ENCODE measurements around the gene TARS3. TPM values are rescaled to one million over a fixed set of nuclear protein-coding genes. Genes with fewer than 3 reads are reported as not detected.

TARS3 gene
- polyA plus RNA-seq, 1 donor from 2014 or later: 13.3 TPM

DNA sequence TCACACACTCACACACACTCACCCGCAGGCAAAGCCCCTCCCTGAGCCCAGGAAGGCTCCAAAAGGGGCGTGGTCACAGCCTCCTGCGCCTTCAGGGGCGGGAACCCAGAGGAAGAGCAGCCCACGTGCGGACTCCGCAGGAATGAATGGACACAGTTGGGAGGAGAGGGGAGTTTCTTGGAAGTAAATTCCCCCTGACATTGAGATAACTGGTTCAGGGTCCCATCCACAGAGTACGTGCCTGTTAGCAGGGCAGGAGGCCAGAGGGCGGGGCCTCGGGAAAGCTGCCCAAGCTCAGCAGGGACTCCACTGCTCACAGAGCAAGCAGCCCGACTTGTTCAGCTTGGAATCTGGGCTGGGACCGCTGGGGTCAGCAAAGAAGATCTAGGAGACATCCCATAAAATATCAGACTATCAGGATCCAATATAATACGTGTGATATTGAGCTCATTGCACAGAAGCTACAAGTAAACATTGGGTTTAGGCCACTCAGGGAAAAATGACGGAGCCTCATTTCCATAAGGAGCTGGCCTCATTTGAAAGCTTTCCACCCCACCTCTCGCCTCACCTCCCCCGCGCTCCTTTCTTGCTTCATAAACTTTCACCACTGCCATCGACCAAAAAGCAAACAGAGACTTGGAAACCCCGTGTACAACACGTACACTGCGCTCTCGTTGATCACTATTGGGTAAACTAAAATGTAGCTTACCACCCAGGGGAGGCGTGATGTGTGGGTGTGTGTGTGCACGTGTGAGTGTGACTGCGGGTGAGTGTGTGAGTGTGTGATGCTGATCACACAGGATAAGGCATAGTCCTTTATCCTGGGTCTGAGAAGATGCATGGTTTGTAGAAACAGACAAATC, 108.1 kb downstream of the TARS3 start:
- H3K4me3 Mint-ChIP-seq: no peak overlapping the region
- peaks cover 0 to 5% (median 5%) of the 10 kb centered on the region in 3 donors for H3K4me1 Mint-ChIP-seq
- H3K36me3 Mint-ChIP-seq: peaks cover 8% of the 10 kb centered on the region
- no peaks in the 10 kb centered on the region for H3K9me3 Mint-ChIP-seq
- H3K27ac Mint-ChIP-seq: no peak overlapping the region
- H3K27me3 Mint-ChIP-seq: no peaks in the 10 kb centered on the region

DNA sequence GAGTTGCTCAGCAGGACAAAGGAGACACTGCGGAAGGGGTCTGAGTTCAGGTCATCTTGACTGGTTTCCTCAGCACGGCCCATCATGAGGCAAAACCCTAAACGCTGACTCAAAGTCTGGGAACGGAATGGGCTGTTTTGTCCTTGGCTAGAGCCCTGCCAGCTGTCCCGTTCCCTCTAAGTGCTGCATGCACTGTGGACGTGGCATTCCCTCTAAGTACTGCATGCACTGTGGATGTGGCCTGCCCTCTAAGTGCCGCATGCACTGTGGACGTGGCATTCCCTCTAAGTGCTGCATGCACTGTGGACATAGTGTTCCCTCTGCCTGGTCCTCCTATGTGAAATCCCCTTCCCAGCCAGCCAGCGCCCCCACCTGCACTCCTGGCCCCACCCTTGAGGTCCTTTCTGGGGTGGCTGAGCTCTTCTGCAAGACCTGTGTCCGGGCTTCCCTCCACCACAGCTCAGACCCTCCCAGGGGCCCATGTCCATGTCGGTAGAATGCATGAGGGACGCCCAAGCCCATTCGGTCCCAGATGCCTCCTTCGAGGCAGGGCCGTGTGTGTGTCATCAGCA, 108.8 kb downstream of the TARS3 start:
- no peak overlapping the region for H3K4me3 Mint-ChIP-seq
- no peaks in the 10 kb centered on the region for H3K27me3 Mint-ChIP-seq

DNA sequence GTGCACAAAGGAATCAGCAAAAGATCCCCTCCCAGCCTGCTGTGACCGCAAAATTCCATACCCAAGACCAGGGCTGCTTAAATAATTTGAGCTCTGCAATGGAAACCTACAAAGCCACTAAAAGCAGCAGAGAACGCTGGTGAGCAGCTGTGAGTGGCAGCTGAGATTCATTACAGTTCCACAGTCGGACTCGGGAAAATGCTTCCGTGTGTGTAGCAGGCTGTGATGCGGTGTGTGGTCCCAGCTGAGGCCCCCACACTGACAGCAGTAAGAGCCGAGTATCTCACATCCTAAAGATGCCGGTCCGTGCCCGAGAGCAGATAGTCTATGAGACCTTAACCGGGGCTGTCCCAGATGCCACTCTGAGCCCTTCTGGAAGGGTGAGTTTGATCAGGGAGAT, 109.5 kb downstream of the TARS3 start:
- Mint-ChIP-seq H3K27ac (no peak overlapping the region), H3K36me3 (peaks cover 2% of the 10 kb centered on the region), H3K4me3 (no peak overlapping the region), H3K27me3 (no peaks in the 10 kb centered on the region), H3K4me1 (peaks cover 0 to 5% (median 0%) of the 10 kb centered on the region in 3 donors), H3K9me3 (no peaks in the 10 kb centered on the region)

More for the DNA sequence above, 108.8 kb downstream of the TARS3 start:
- Mint-ChIP-seq H3K4me1 (peaks cover 0 to 5% (median 3%) of the 10 kb centered on the region in 3 donors), H3K36me3 (peaks cover 6% of the 10 kb centered on the region), H3K9me3 (no peaks in the 10 kb centered on the region), H3K27ac (no peak overlapping the region)

DNA sequence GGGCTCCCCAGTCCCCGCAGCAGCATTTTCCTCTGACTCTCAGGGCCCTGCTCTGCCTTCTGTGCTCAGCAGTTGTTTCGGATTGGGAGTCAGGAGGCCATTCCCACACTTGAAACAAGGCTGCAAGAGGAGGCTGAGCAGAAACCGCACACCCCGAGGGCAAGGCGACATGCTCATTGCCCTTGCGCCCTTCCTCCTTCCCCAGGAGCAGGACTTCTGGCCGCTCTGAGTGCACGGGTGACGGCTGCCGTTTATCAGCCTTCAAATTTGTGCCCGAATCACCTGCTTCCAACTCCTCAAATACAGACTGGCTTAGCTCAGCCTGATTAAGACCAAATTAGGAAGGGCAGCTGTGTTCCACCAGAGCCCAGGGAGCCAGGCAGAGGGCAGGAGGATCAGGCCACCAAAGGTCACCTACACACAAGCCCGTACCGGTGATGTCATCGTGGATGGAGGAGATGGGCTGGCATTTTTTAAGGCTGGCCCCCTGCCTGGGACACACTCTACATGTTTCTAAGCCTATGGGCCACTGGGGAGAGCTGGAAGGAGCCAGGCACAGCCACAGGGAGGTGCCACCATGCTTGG, 110.2 kb downstream of the TARS3 start:
- H3K4me1 Mint-ChIP-seq: peaks cover 0 to 5% (median 0%) of the 10 kb centered on the region in 3 donors
- H3K27ac Mint-ChIP-seq: no peak overlapping the region
- H3K36me3 Mint-ChIP-seq: peaks cover 2% of the 10 kb centered on the region
- H3K9me3 Mint-ChIP-seq: no peaks in the 10 kb centered on the region
- H3K27me3 Mint-ChIP-seq: no peaks in the 10 kb centered on the region
- H3K4me3 Mint-ChIP-seq: no peak overlapping the region

DNA sequence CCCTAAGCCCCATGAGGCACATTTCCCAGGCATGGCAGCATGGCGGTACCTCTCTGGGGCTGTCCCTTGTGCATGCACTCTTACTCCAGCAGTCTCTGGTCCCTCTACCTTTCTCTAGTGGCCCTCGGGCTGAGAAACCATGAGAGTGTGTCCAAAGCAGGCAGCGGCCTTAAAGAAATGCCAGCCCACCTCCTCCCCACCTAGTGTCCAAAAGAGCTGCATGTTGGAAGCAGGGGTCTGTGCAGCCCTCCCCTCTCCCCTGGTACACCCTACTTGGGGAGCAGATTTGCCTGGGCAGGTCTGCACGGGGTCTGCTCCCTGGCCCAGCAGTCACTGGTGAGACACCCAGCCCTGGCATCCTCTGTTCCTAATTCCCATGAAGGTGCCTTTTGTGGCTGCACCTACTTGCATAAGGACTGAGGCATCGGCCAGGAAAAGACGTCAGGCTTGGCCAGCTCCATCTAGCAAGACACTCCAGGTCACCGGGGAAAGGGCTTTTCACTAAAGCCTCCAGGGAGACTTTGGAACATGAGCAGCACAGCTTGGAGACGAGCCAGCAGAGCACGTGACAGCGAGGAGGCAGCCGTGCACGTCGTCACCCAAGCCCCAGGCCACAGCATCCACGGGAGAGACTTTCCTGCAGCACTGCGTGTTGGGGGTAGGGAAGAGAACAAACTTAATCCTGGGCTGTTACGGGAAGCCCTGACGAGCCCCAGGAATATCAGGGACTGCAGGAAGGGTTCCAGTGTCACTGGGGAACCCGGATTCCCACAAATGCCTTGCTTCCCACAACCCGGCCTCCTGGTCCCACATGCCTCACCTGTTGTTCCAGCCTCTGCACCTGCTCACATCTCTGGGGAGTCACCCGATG, 110.9 kb downstream of the TARS3 start:
- Mint-ChIP-seq H3K9me3 (no peaks in the 10 kb centered on the region), H3K4me3 (no peak overlapping the region), H3K27ac (no peak overlapping the region), H3K4me1 (peaks cover 0 to 5% (median 0%) of the 10 kb centered on the region in 3 donors), H3K36me3 (peaks cover 4% of the 10 kb centered on the region), H3K27me3 (no peaks in the 10 kb centered on the region)

DNA sequence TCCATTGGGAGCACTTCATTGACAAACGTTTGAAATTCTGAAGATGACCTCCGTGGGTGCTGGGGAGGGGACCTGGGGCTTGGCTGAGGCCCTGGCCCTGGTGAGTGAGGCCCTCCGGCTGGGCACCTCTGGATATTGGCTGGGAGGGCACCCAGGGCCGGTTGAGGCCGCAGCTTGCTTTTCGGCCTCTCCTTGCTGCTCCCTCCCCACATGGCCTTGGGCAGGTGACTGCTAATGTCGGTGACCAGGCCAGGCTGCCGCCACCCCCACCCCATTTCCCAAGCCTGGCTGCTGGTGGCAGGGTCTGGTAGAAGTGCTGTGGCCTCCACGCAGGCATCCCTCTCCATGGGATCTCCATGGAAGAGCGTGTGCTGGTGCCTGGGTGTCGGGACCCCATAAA, 111.6 kb downstream of the TARS3 start:
- H3K4me1 Mint-ChIP-seq: peaks cover 0 to 5% (median 0%) of the 10 kb centered on the region in 3 donors

DNA sequence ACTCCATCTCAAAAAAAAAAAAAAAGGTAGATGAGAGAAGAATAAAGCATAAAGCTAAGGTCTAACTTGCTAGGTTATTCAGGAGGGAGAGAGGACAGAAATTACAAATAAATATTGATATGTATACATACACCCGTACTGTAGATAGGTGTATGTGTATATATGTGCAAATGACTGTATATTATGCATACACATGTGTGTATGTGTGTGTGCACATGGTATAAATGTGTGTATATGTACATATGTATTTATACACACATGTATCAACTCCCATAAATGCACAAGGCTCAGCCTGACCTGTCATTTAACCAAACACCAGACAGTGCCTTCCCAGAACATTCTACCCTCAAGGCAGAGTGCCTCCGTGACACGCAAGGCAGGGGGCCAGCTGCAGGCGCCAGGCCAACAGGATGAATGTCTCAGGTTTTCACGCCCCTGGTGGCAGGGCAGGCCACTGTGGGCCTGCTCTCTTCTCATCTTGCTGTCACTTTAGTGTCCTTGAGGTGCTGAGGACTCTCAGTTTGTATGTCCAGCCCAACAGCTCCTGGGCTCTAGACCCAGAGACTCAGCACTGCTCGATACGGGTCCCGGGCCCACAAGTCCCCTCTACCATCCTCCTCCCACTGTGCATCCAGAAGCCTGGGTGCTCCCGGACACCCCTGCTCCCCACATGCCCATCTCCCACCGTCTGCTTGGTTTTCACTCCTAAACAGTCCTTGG, 112.5 kb downstream of the TARS3 start:
- Mint-ChIP-seq H3K4me3 (no peak overlapping the region), H3K27me3 (no peaks in the 10 kb centered on the region)

More for the DNA sequence above, 111.6 kb downstream of the TARS3 start:
- Mint-ChIP-seq H3K27me3 (no peaks in the 10 kb centered on the region), H3K36me3 (peaks cover 2% of the 10 kb centered on the region), H3K27ac (no peak overlapping the region), H3K9me3 (no peaks in the 10 kb centered on the region), H3K4me3 (no peak overlapping the region)

DNA sequence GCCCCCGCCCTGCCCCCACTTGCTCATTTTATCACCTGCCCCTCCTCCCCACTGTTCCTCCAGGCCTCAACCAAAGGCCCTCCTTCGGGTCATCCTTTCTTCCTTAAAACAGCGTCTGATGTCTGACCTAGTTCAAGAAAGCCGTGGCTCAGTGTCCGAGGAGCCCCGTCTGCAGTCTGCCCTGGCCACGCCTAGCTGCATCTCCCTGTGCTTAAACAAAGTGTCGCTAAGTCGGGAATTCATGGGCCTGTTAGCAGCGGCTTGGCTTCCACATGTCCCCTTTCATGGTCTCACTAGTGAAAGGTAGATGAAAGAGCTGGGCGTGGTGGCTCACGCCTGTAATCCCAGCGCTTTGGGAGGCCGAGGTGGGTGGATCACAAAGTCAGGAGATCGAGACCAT, 113.3 kb downstream of the TARS3 start:
- H3K27me3 Mint-ChIP-seq: no peaks in the 10 kb centered on the region
- H3K9me3 Mint-ChIP-seq: no peaks in the 10 kb centered on the region
- H3K27ac Mint-ChIP-seq: no peak overlapping the region
- H3K36me3 Mint-ChIP-seq: peaks cover 2% of the 10 kb centered on the region
- no peak overlapping the region for H3K4me3 Mint-ChIP-seq
- no peaks in the 10 kb centered on the region for H3K4me1 Mint-ChIP-seq

More for the DNA sequence above, 112.5 kb downstream of the TARS3 start:
- Mint-ChIP-seq H3K9me3 (no peaks in the 10 kb centered on the region), H3K36me3 (peaks cover 2% of the 10 kb centered on the region), H3K4me1 (peaks cover 0 to 2% (median 0%) of the 10 kb centered on the region in 3 donors), H3K27ac (no peak overlapping the region)

DNA sequence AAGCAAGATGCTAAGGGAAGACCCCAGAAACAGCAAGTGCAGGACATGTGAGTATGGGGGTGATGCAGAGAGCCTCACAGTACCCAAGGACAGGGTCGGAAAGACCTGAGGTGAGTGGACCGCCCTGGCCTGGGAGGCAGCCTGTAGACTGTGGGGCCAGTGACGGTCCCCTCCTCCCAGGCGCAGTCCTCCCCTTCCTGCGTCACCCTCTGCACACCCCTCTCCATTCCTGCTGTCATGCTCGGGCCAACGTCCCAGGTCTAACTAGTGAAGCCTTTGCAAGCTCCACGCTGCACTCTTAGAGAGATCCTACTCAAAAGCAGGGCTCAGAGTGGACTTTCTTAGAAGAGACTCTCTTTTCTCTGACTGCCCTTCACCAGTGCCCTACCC, 113.7 kb downstream of the TARS3 start:
- H3K9me3 Mint-ChIP-seq: no peaks in the 10 kb centered on the region
- no peak overlapping the region for H3K27ac Mint-ChIP-seq
- H3K4me3 Mint-ChIP-seq: no peak overlapping the region
- H3K27me3 Mint-ChIP-seq: peaks cover 2% of the 10 kb centered on the region
- no peaks in the 10 kb centered on the region for H3K4me1 Mint-ChIP-seq
- H3K36me3 Mint-ChIP-seq: peaks cover 2% of the 10 kb centered on the region

DNA sequence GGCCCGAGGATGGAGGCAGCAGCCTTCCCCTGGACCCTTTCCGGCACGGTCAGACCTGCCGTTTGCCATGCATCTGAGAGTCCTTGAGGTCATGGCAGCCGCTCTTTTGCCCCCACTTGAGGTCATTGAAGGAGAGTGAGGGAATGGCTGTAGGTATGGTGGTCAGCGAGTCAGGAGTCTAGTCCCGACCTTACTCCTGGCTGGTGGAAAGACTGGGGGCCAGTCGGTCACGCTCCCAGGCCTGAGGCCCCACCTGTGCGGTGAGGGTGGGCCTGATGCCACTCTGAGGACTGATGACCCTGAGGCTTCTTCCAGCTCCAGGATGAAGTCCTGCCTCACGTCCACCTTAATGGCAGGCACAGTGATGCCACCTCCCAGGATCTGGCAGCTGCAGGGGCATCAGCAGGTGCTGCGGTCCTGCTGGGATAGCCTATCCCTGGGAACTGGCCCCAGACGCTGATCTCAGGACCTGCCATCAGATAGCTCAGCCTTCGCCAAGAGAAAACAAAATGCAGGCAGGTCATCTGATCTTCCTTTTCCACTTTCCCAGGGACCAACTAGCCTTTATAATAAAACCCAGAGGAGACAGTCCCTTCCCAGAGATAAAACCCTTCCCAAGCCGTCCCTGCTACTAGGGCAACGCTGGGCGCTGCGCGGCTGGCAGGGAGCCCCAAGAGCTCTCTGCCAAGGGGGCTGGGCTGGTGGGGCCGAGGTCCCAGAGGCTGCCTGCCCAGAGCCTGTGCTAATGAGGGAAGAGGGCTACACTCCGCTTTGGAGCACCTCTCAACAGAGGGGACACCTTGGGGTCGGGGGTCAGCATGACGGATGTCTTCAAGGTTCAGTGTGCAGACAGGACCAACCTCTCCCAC, 114.3 kb downstream of the TARS3 start:
- Mint-ChIP-seq H3K4me1 (no peaks in the 10 kb centered on the region), H3K4me3 (no peak overlapping the region), H3K27ac (no peak overlapping the region), H3K9me3 (no peaks in the 10 kb centered on the region), H3K27me3 (peaks cover 4% of the 10 kb centered on the region), H3K36me3 (peaks cover 2% of the 10 kb centered on the region)

DNA sequence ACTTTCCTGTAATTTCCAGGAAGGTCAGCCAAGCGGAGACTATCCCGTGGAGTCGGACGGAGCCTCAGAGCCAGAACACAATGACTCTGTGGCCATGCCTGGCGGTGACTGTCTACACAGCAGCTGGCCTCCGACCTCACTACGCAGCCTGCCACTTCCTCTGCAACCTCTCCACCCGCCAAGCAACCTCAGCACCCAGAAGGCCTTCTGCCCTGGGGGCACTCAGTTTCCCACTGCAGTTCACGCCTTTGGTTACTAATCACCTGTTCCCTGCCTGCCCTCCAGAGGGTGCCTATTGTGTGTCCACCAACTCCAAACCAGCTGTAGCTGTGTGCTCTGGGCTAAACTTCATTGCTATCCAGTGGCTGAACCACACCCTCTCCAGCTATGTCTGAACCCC, 116.1 kb downstream of the TARS3 start:
- Mint-ChIP-seq H3K9me3 (peaks cover 0 to 6% (median 0%) of the 10 kb centered on the region in 3 donors), H3K27me3 (peaks cover 4% of the 10 kb centered on the region)

DNA sequence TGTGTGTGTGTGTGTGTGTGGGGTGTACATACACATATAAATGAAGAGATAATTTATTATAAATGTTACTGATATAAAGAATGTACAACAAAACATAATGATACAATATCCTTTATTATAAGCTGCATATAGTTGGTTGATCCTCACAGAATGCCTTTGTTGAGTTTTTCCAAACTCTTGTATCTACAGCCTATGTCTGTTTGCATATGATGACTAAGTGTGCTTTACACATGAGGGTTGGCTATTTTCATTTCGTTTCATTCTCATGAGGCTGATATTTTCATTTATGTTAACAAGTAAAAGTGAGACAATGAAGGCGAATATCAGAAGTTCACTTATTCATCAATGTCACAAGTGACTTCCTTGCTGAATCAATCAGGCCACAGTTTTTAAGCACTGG, 117.2 kb downstream of the TARS3 start:
- Mint-ChIP-seq H3K36me3 (peaks cover 2% of the 10 kb centered on the region), H3K9me3 (peaks cover 0 to 6% (median 0%) of the 10 kb centered on the region in 3 donors), H3K4me3 (no peak overlapping the region), H3K4me1 (no peaks in the 10 kb centered on the region), H3K27me3 (peaks cover 7% of the 10 kb centered on the region), H3K27ac (no peak overlapping the region)

More for the DNA sequence above, 116.1 kb downstream of the TARS3 start:
- no peak overlapping the region for H3K27ac Mint-ChIP-seq
- no peaks in the 10 kb centered on the region for H3K4me1 Mint-ChIP-seq
- H3K4me3 Mint-ChIP-seq: no peak overlapping the region
- peaks cover 2% of the 10 kb centered on the region for H3K36me3 Mint-ChIP-seq

DNA sequence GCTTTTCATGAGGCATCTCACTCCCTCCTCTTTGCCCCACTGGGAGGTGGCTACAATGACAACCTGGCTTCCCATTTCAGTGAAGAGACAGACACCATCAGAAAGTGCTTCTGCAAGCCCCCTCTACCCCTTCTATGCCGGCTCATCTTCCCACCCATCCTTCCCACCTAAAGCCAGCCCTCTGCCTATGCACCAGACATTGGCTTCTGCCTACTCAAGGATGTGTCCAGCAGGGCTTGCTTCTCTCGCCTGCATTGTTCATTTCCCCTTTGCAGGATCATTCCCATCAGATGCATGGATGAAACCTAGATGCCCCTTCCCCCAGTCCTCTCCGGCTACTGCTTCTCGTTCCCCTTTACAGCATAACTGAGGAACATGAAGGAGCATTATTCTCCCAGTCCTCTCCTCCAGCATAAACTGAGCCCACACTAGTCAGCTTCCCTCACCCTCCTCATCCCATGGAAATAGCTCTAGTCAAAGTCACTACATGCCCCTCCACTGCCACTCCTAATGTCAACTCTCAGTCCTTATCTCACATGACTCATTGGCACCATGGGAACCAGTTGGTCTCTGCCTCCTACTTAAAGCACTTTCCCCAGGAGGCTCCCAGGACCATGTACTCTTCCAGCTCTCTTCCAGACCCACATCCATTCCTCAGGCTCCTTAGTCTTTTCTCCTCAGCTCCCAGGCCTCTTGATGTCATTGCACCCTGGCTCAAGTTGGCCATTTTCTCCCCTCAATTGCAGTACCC, 120.0 kb downstream of the TARS3 start:
- peaks cover 0 to 6% (median 0%) of the 10 kb centered on the region in 3 donors for H3K9me3 Mint-ChIP-seq
- peaks cover 19% of the 10 kb centered on the region for H3K27me3 Mint-ChIP-seq
- no peak overlapping the region for H3K27ac Mint-ChIP-seq
- H3K36me3 Mint-ChIP-seq: peaks cover 2% of the 10 kb centered on the region
- no peaks in the 10 kb centered on the region for H3K4me1 Mint-ChIP-seq
- no peak overlapping the region for H3K4me3 Mint-ChIP-seq

Data from IgD-negative memory B cell (primary cell).